H9 (cell line): ENCODE measurements around the gene FAM174C. TPM values are rescaled to one million over a fixed set of nuclear protein-coding genes. Genes with fewer than 3 reads are reported as not detected.

Source experiments
- DNase-seq: peaks from one replicate; pipeline ENCODE4 v3.0.0-alpha.2; 2017
- H2AFZ ChIP-seq: one replicate; pipeline ENCODE4 v1.6.1; 2013; ENCODE audit warnings: mild to moderate bottlenecking, low read length, control low read depth, moderate library complexity
- H2AK5ac ChIP-seq: 2 replicates; pipeline ENCODE4 v1.6.1; 2013; ENCODE audit warnings: low read length, control low read depth, mixed read lengths; ENCODE audit not compliant: insufficient read length
- H2BK120ac ChIP-seq: one replicate; pipeline ENCODE4 v1.6.1; 2013; ENCODE audit warnings: low read depth, mild to moderate bottlenecking, low read length, control low read depth, inconsistent platforms; ENCODE audit not compliant: poor library complexity, severe bottlenecking
- H2BK12ac ChIP-seq: 2 replicates; pipeline ENCODE4 v1.6.1; 2013; ENCODE audit warnings: low read length, control low read depth, mixed read lengths, low read depth; ENCODE audit not compliant: insufficient read length
- H2BK15ac ChIP-seq: 2 replicates; pipeline ENCODE4 v1.6.1; 2013; ENCODE audit warnings: low read depth, low read length, control low read depth
- H2BK20ac ChIP-seq: one replicate; pipeline ENCODE4 v1.6.1; 2013; ENCODE audit warnings: low read depth, mild to moderate bottlenecking, low read length, control low read depth, inconsistent platforms; ENCODE audit not compliant: poor library complexity, severe bottlenecking
- H2BK5ac ChIP-seq: 2 replicates; pipeline ENCODE4 v1.6.1; 2013; ENCODE audit warnings: low read length, control low read depth, mixed read lengths; ENCODE audit not compliant: insufficient read length
- H3K14ac ChIP-seq: 2 replicates; pipeline ENCODE4 v1.6.1; 2013; ENCODE audit warnings: low read length, control low read depth; ENCODE audit not compliant: insufficient read depth
- H3K18ac ChIP-seq: 2 replicates; pipeline ENCODE4 v1.6.1; 2013; ENCODE audit warnings: low read depth, mild to moderate bottlenecking, mixed read lengths, low read length, control low read depth; ENCODE audit not compliant: insufficient read length
- H3K23ac ChIP-seq: 2 replicates; pipeline ENCODE4 v1.6.1; 2013; ENCODE audit warnings: low read length, control low read depth, mixed read lengths, low read depth; ENCODE audit not compliant: insufficient read length
- H3K23me2 ChIP-seq: 2 replicates; pipeline ENCODE4 v1.6.1; 2013; ENCODE audit warnings: low read depth, mild to moderate bottlenecking, mixed read lengths, low read length, control low read depth; ENCODE audit not compliant: insufficient read length, poor library complexity, severe bottlenecking
- H3K27ac ChIP-seq: 2 replicates; pipeline ENCODE4 v1.5.1; 2013; ENCODE audit warnings: low read length, control low read depth, mixed read lengths, low read depth; ENCODE audit not compliant: insufficient read length
- H3K27me3 ChIP-seq: 2 replicates; pipeline ENCODE4 v1.6.1; 2013; ENCODE audit warnings: low read length, control low read depth, inconsistent platforms; ENCODE audit not compliant: insufficient read depth
- H3K4ac ChIP-seq: 2 replicates; pipeline ENCODE4 v1.6.1; 2013; ENCODE audit warnings: low read depth, mild to moderate bottlenecking, control low read depth, inconsistent platforms, low read length, moderate library complexity
- H3K4me1 ChIP-seq: 2 replicates; pipeline ENCODE4 v1.6.1; 2013; ENCODE audit warnings: low read length, control low read depth, inconsistent platforms; ENCODE audit not compliant: insufficient read depth
- H3K4me2 ChIP-seq: 2 replicates; pipeline ENCODE4 v1.6.1; 2013; ENCODE audit warnings: low read length, control low read depth, mixed read lengths; ENCODE audit not compliant: insufficient read length, insufficient read depth
- H3K56ac ChIP-seq: 2 replicates; pipeline ENCODE4 v1.6.1; 2013; ENCODE audit warnings: low read depth, mild to moderate bottlenecking, mixed read lengths, low read length, control low read depth; ENCODE audit not compliant: insufficient read length
- H3K79me1 ChIP-seq: 2 replicates; pipeline ENCODE4 v1.6.1; 2013; ENCODE audit warnings: low read depth, mild to moderate bottlenecking, moderate library complexity, low read length, control low read depth, inconsistent platforms; ENCODE audit not compliant: insufficient read depth, poor library complexity, severe bottlenecking
- H3K79me2 ChIP-seq: 2 replicates; pipeline ENCODE4 v1.6.1; 2013; ENCODE audit warnings: low read length, control low read depth, inconsistent platforms; ENCODE audit not compliant: insufficient read depth
- H3K9ac ChIP-seq: 2 replicates; pipeline ENCODE4 v1.6.1; 2013; ENCODE audit warnings: low read length, control low read depth, mixed read lengths; ENCODE audit not compliant: insufficient read length; ENCODE audit errors: extremely low read depth
- H3K9me3 ChIP-seq: one replicate; pipeline ENCODE4 v1.6.1; 2013; ENCODE audit warnings: low read depth, low read length, inconsistent platforms; ENCODE audit not compliant: control insufficient read depth
- H3T11ph ChIP-seq: one replicate; pipeline ENCODE4 v1.6.1; 2013; ENCODE audit warnings: mild to moderate bottlenecking, low read length, control low read depth, inconsistent platforms
- H4K20me1 ChIP-seq: one replicate; pipeline ENCODE4 v1.6.1; 2013; ENCODE audit not compliant: control insufficient read depth, insufficient read length, insufficient read depth
- H4K5ac ChIP-seq: 2 replicates; pipeline ENCODE4 v1.6.1; 2013; ENCODE audit warnings: low read depth, mild to moderate bottlenecking, mixed read lengths, low read length, control low read depth; ENCODE audit not compliant: insufficient read length
- H4K8ac ChIP-seq: replicated peaks from 2 replicates; pipeline ENCODE4 v1.6.1; 2013; ENCODE audit warnings: low read length, control low read depth, mixed read lengths, low read depth; ENCODE audit not compliant: insufficient read length
- H4K91ac ChIP-seq: 2 replicates; pipeline ENCODE4 v1.6.1; 2013; ENCODE audit warnings: low read depth, mild to moderate bottlenecking, moderate library complexity, mixed read lengths, low read length, control low read depth; ENCODE audit not compliant: insufficient read length
- H3K27ac Mint-ChIP-seq, 3 experiments: 2 replicates in 2 of 3; 3 replicates in 1 of 3; pipeline ENCODE4 v1.8.0; 2020 to 2021; ENCODE audit warnings: mixed read lengths in 3 of 3, mild to moderate bottlenecking in 1 of 3, moderate library complexity in 1 of 3
- H3K27me3 Mint-ChIP-seq: 2 replicates; pipeline ENCODE4 v1.8.0; 2021; ENCODE audit warnings: low read depth, mild to moderate bottlenecking, moderate library complexity, mixed read lengths
- H3K36me3 Mint-ChIP-seq, 3 experiments: 2 replicates in 2 of 3; 3 replicates in 1 of 3; pipeline ENCODE4 v1.8.0; 2020 to 2021; ENCODE audit warnings: low read depth in 3 of 3, mixed read lengths in 3 of 3; ENCODE audit not compliant: insufficient read depth in 1 of 3
- H3K4me1 Mint-ChIP-seq, 2 experiments: 2 replicates each; pipeline ENCODE4 v1.8.0; 2020; ENCODE audit warnings: mixed read lengths in 2 of 2
- H3K4me3 Mint-ChIP-seq, 2 experiments: 2 replicates in 1 of 2; 3 replicates in 1 of 2; pipeline ENCODE4 v1.8.0; 2020 to 2021; ENCODE audit warnings: mild to moderate bottlenecking in 2 of 2, mixed read lengths in 2 of 2, moderate library complexity in 1 of 2
- H3K9me3 Mint-ChIP-seq, 2 experiments: 2 replicates in 1 of 2; 3 replicates in 1 of 2; pipeline ENCODE4 v1.8.0; 2020; ENCODE audit warnings: mild to moderate bottlenecking in 2 of 2, mixed read lengths in 2 of 2, moderate library complexity in 1 of 2
- CTCF ChIP-seq: fragments of 200-600 bp; sonication (generic); conservative IDR thresholded peaks from 3 replicates; pipeline ENCODE4 v1.8.0; 2021; ENCODE audit warnings: antibody characterized with exemption, mild to moderate bottlenecking
- WGBS: extraction: QIAGEN DNeasy Blood & Tissue Kit; methylation state at CpG from one replicate; pipeline ENCODE4 v1.1.7; 2013; ENCODE audit warnings: missing lambda C conversion rate, low lambda C conversion rate, mixed read lengths; ENCODE audit not compliant: insufficient read length; ENCODE audit errors: extremely low coverage; 5-methylcytosine and 5-hydroxymethylcytosine counted together
- total RNA-seq: library from RNA; stranded (reverse); gene quantifications from 2 replicates; pipeline ENCODE4 v1.2.1, GENCODE V29; 2021

The FAM174C gene
- total RNA-seq, 1 experiment from 2014 or later: 63.0 TPM

- Histone ChIP-seq H3K4me2 (no peak overlapping the region), H4K20me1 (no peaks in the 10 kb centered on the region), H3T11ph (no peak overlapping the region), H3K9me3 (no peaks in the 10 kb centered on the region), H3K56ac (no peak overlapping the region), H3K79me1 (no peaks in the 10 kb centered on the region), H2BK20ac (no peak overlapping the region), H2BK120ac (no peak overlapping the region), H3K4me1 (no peaks in the 10 kb centered on the region), H2BK15ac (no peak overlapping the region), H3K18ac (no peak overlapping the region), H2AK5ac (no peak overlapping the region), H4K5ac (no peak overlapping the region), H2BK12ac (no peak overlapping the region), H3K27ac (no peak overlapping the region), H3K23me2 (no peaks in the 10 kb centered on the region), H4K91ac (no peak overlapping the region), H3K23ac (no peak overlapping the region), H2AFZ (no peak overlapping the region), H3K79me2 (no peaks in the 10 kb centered on the region), H2BK5ac (no peak overlapping the region), H3K4ac (no peak overlapping the region), H3K27me3 (no peaks in the 10 kb centered on the region), H3K9ac (no peak overlapping the region), H4K8ac (no peak overlapping the region), H3K14ac (no peak overlapping the region)
- no peak for TF ChIP-seq CTCF
- no peak overlapping the region for H3K27ac Mint-ChIP-seq
- H3K27me3 Mint-ChIP-seq: no peaks in the 10 kb centered on the region
- WGBS: no CpG with 5 or more reads among the region's 158 CpGs
- 0 out of 4 replicates have a peak, but pooled peaks cover 0 to 2% of the 10 kb centered on the region in 2 experiments for H3K4me1 Mint-ChIP-seq
- DNase-seq: no peak
- no peaks in the 10 kb centered on the region for H3K9me3 Mint-ChIP-seq
- H3K36me3 Mint-ChIP-seq: peaks cover 2 to 22% (median 21%) of the 10 kb centered on the region in 3 experiments; a peak in 5 of 7 replicates
- no peak overlapping the region for H3K4me3 Mint-ChIP-seq
Observed at GRCh38 chr19:1229056-1229923, 46.0 kb upstream of the FAM174C start.
